NCI-H2029 (cell line): ENCODE measurements around the gene E4F1.
"Not testable (repeated sequence)": the region's sequence is repeated elsewhere in the genome, so short reads cannot be mapped to it uniquely, and the experiment has no call there.

ENCODE experiments used
- DNase-seq: peaks from one replicate; lab custom pipeline; 2025; lab: John Stamatoyannopoulos, UW

E4F1 gene

DNA sequence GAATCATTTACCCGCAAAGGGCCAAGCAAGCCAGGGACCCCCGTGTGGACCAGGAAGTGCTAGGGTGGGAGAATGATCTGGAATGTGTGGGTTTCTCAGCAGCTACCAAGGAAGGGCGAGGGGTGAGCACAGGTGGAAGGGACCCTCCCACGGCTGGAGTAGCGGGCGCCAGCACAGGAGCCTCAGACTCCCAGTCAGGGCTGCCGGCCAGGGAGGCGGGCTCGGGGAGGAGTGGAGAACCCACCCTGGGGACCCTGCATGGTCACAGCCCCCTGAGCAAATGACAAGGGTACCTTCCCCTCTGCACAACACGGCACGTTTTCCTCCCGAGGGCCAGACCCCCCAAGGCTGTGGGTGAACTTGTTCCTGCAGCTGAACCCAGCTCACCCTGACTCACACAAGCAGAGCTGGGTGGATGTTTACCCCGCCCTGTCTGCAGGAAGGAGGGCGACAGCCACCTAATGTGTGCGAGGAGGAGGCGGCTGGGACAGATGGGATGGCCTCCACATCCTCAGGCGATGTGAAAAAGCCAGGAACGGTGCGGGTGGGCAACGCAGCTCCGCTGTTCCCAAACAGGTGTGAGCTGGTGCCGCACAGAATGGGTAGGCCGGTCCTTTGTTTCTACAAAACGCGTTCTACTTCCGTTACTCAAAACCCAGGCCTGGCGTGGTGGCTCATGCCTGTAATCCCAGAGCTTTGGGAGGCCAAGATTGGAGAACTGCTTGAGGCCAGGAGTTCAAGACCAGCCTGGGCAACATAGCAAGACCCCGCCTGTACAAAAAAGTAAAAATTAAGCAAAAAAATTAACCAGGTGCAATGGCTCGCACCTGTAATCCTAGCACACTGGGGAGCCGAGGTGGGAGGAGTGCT, 21.8 kb downstream of the E4F1 start:
- no peak for DNase-seq

DNA sequence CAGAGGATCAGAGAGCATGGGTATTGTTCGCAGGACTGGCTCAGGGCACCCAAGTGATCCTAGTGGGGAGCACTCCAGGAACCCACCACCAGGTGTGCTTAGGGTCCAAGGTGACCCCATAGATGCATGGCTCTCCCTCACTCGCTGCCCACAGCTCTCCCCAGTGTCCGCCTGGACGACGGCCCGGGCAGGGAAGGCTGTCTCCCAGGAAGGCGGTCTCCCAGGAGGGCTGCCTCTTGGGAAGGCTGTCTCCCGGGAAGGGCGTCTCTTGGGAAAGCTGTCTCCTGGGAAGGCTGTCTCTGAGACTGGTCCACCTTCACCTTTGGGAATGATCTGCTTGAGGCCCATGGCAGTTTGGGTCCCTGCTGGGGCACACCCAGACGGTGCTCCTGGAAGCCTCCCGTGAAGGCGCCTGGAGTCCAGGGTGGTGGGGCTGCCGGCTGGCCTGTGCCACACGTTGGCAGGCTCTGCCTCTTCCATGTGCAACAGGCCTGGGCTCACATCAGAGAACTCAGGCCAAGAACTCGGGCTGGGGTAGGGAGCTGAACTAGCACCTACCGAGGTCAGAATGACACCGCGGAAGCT, 23.0 kb downstream of the E4F1 start:
- no peak for DNase-seq

- DNase-seq: no peak
Measured at GRCh38 chr16:2250652-2251295, 27.4 kb downstream of the E4F1 start.

GRCh38 chr16:2251296-2252111, 28.1 kb downstream of the E4F1 start, which contains the start of gene ECI1:
TSS of gene ECI1 (minus strand) at chr16:2251587. CDS start at chr16:2251566, 21 bp downstream.
- peak; percentile 89 for DNase-seq

GRCh38 chr16:2252806-2253148, 29.4 kb downstream of the E4F1 start:
- no peak for DNase-seq

GRCh38 chr16:2253293-2253692, 29.9 kb downstream of the E4F1 start:
- no peak for DNase-seq

GRCh38 chr16:2256531-2257140, 33.2 kb downstream of the E4F1 start:
- DNase-seq: no peak

DNA sequence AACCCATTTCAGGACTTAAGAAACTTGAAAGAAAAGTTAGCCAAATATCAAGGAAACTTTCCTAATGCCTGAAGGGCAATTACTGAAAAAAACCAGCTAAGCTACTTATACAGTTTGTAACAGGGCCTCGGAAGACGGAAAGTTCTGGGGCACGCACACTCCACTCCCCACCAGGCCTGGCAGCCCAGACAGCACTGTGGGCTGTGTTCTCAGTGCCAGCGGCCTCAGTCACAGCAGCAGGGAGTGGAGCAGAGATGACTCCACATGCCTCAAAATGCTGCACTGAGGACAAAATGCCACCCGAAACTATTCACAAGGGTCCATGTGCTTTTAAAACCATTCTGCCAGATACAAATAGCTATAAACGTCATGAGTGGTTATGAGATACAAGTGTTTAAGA, 34.3 kb downstream of the E4F1 start:
- DNase-seq: no peak

DNA sequence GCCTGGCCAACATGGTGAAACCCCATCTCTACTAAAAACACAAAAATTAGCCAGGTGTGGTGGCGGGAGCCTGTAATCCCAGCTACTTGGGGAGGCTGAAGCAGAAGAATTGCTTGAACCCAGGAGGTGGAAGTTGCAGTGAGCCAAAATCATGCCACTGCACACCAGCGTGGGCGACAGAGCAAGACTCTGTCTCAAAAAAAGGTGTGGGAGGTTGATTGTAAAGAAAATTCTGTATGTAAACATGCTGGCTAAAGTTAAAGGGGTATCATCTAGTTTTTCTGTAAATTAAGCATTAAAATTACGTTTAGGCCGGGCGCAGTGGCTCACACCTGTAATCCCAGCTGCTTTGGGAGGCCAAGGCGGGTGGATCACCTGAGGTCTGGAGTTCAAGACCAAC, 35.1 kb downstream of the E4F1 start:
- DNase-seq: not testable (repeated sequence)

DNA sequence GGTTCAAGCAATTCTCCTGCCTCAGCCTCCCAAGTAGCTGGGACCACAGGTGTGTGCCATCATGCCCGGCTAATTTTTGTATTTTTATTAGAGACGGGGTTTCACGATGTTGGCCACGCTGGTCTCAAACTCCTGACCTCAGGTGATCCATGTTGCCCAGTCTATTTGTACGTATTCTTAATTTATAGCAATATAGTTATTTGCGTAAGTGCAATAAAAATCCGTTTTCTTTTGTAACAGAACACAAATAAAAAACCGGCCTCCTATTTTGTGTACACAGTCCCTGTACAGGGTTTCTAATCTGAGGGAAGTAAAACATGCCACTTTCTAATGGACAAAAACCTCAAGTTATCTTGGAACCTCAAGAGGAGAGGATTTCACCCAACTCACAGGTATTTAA, 36.9 kb downstream of the E4F1 start:
- no peak for DNase-seq

DNA sequence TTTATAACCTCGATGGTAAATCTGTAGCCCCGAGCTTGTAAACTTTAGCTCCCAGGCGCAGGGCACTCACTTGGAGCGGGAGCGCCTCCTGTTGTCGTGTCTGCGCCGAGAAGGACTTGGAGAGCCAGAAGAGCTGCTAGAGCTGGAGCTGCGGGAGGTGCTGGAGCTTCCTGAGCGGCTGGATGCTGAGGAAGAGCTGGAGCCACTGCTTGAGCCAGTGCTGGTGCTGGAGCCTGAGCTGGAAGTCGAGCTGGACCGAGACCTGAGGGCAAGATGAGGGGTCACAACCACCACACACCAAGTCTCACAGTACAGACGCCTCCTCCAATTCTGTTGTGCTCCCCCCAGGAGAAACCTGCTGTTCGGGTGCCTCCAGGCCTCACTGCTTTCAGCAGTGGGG, 39.6 kb downstream of the E4F1 start:
- DNase-seq: not testable (repeated sequence)

- DNase-seq: not testable (repeated sequence)
Measured at GRCh38 chr16:2266887-2267286, 43.5 kb downstream of the E4F1 start.

GRCh38 chr16:2267505-2267912, 44.1 kb downstream of the E4F1 start:
- DNase-seq: not testable (repeated sequence)

DNA sequence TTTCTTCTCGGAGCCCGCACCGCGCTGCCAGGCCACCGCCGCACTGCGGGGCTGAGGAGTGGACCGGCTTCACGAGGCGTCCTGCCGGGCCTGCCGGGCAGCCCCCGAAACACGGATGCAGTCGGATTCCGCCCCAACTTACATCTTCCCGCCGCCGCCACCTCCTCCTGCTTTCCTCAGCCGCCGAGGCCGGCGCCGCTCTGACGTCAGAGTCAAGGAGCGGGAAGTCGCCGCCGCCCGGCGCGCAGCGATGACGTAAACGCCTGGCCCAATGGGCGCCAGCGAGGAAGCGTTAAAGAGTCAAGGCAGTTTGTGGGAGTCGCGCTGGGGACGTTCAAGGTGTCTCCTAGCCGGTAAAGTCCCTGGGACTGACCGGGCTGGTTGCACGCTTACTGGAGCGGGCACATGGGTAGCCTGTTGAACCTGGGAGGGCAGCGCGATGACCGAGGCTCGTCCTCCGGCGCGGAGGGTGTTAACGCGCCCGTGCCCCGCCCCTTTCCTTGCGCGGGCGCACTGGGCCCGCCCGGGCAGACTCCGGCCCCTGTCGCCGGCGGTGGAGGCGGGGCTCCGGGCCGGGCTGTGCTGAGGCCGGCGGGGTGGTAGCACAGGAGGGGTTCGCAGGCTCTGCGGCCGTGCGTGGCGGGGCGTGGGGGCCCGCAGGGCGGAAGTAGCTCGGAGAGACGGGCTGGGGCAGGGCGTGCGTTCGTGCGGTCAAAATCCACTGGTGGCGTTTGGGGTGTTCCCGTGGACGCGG, 44.7 kb downstream of the E4F1 start, which contains the start of gene RNPS1:
Gene RNPS1, minus strand, starts transcription at position 214 of the 754 bp plus-strand sequence. CDS start 3,483 bp downstream, outside the sequence.
- DNase-seq: peak; percentile 89

GRCh38 chr16:2270070-2270462, 46.7 kb downstream of the E4F1 start:
- no peak for DNase-seq

- DNase-seq: no peak
Measured at GRCh38 chr16:2270588-2271470, 47.4 kb downstream of the E4F1 start.

GRCh38 chr16:2271848-2272461, 48.6 kb downstream of the E4F1 start:
- DNase-seq: no peak

DNA sequence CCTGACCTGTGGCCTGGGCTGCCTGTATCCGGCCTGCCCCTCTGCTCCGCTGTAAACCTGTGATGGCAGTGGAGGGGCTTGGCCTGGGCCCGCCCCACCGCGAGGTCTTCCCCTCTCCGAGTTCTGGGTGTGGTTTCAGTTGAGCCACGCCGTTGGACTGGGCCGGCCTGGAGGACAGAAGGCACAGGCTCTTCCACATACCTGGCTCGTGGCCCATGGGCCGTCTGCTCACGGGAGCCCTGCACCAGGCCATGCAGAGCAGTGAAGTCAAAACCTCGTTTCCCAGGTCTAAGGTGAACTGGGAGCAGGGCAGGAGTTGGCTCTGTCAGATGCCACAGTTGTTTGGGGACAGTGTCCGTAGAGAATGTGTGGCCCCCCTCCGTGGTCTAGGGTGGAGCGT, 50.1 kb downstream of the E4F1 start:
- DNase-seq: no peak

- no peak for DNase-seq
Measured at GRCh38 chr16:2273931-2274330, 50.5 kb downstream of the E4F1 start.
